ENCODE results near the gene BRIX1. TPM values are rescaled to one million over a fixed set of nuclear protein-coding genes. Genes with fewer than 3 reads are reported as not detected.

BRIX1 gene
- total RNA-seq, 6 experiments from 2014 or later: 49.3 to 60.4 (median 55.0) TPM

DNA sequence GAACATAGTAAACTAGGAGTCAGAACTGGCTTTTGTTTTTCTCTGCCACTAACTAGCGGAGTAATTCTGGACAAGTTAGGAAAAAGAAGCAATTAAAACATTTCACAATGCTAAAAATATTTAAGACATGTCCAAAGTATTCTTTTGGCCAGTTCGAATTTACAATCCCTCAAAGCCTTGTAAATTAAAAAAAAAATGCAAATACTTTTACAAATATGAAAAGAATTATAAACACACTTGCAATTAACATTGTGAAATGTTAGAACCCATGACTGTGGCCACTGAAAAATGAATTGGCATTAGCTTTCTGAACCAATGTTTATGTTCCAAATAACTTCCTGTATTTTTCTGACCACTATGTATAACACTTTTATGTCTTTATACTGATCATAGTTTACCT, 2.4 kb upstream of the BRIX1 start:
- H3K4me1 Mint-ChIP-seq (ENCODE audit: low read depth): peaks cover 51% of the 10 kb centered on the region
- H3K9me3 Mint-ChIP-seq: no peaks in the 10 kb centered on the region
- peak overlapping the region; percentile 57 for H3K27ac Mint-ChIP-seq
- TF ChIP-seq, protein P1, sequence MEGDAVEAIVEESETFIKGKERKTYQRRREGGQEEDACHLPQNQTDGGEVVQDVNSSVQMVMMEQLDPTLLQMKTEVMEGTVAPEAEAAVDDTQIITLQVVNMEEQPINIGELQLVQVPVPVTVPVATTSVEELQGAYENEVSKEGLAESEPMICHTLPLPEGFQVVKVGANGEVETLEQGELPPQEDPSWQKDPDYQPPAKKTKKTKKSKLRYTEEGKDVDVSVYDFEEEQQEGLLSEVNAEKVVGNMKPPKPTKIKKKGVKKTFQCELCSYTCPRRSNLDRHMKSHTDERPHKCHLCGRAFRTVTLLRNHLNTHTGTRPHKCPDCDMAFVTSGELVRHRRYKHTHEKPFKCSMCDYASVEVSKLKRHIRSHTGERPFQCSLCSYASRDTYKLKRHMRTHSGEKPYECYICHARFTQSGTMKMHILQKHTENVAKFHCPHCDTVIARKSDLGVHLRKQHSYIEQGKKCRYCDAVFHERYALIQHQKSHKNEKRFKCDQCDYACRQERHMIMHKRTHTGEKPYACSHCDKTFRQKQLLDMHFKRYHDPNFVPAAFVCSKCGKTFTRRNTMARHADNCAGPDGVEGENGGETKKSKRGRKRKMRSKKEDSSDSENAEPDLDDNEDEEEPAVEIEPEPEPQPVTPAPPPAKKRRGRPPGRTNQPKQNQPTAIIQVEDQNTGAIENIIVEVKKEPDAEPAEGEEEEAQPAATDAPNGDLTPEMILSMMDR (IDR thresholded peaks at IDR 0.05): no peak
- peak; percentile 65 for DNase-seq
- H3K4me3 Mint-ChIP-seq: peak overlapping the region; percentile 40; the same call in 1 of the 2 replicates
- no peaks in the 10 kb centered on the region; the same call in 1 of the 2 replicates for H3K27me3 Mint-ChIP-seq (ENCODE audit: insufficient read depth)
- peaks cover 63% of the 10 kb centered on the region for H3K36me3 Mint-ChIP-seq (ENCODE audit: low read depth)

DNA sequence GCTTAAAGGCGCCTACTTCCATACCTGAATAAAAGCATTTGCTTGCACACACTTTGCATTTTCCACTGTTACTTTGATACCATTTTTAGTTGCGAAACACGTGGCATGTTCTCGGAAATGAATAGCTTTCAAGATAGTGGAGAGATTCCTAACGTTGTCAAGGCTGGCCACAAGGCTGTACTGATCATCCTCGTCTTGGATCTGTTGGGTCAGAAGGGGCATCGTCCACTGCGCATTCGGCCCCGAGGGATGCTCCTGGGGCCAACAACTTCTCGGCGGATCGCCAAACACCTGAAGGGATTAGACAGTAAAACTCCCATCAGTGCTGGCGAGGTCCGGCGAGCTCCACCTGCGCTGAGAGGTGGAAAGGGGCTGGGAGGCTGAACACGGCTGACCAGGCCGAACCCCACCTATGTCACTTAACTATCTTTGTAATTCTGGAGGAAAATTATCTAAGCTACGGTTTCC, 806 bp upstream of the BRIX1 start:
- TF ChIP-seq, protein P1 (IDR thresholded peaks at IDR 0.05): no peak
- Mint-ChIP-seq H3K27me3 (ENCODE audit: insufficient read depth) (no peaks in the 10 kb centered on the region; the same call in 1 of the 2 replicates), H3K36me3 (ENCODE audit: low read depth) (peaks cover 51% of the 10 kb centered on the region), H3K4me1 (ENCODE audit: low read depth) (peaks cover 51% of the 10 kb centered on the region), H3K9me3 (no peaks in the 10 kb centered on the region), H3K27ac (no peak overlapping the region), H3K4me3 (no peak overlapping the region)
- peak; percentile 17 for DNase-seq

DNA sequence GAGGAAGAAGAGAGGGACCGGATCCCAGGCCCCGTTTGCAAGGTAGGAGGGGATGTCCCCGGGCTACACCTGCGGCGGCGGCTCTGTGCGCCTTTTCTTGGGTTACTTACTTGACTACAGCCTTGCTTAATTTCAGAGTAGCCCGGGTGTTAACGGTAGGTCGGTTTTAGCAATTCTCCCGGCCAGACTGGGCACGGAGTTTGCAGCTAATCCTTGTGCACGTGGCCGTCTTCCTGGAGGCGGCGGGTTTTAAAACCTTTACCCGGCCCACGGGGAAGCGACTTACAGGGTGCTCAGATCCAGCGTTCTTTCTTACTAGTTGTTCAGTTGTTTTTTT, 313 bp downstream of the BRIX1 start:
- Mint-ChIP-seq H3K27ac (no peak overlapping the region), H3K36me3 (ENCODE audit: low read depth) (peaks cover 44% of the 10 kb centered on the region), H3K27me3 (ENCODE audit: insufficient read depth) (no peaks in the 10 kb centered on the region; the same call in 1 of the 2 replicates), H3K9me3 (no peaks in the 10 kb centered on the region), H3K4me1 (ENCODE audit: low read depth) (peaks cover 55% of the 10 kb centered on the region), H3K4me3 (no peak overlapping the region)
- DNase-seq: no peak
- TF ChIP-seq, protein P1 (IDR thresholded peaks at IDR 0.05): no peak

DNA sequence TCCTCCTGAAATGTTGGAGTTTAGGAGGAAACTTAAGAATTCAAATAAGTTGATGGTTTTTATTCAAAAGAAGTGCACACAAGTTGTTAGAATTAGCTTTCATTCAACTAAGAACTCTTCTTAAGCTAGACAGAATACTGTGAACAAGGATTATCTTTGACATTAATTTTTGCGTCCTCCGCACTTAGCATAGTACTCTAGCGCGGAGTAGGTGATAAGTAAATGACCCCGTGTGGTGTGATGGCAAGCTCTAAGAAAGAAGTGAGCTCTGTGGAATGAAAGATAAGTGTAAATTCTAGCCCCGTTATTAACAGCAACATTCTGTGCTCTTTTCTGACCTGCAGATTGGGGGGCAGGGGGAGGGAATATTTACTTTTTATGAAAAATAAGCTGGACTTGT, 1.0 kb downstream of the BRIX1 start:
- Mint-ChIP-seq H3K27me3 (ENCODE audit: insufficient read depth) (no peaks in the 10 kb centered on the region; the same call in none of the 2 replicates), H3K4me3 (no peak overlapping the region), H3K36me3 (ENCODE audit: low read depth) (peaks cover 41% of the 10 kb centered on the region), H3K9me3 (no peaks in the 10 kb centered on the region), H3K4me1 (ENCODE audit: low read depth) (peaks cover 49% of the 10 kb centered on the region), H3K27ac (peak overlapping the region; percentile 72)
- DNase-seq: no peak
- TF ChIP-seq, protein P1 (IDR thresholded peaks at IDR 0.05): no peak

DNA sequence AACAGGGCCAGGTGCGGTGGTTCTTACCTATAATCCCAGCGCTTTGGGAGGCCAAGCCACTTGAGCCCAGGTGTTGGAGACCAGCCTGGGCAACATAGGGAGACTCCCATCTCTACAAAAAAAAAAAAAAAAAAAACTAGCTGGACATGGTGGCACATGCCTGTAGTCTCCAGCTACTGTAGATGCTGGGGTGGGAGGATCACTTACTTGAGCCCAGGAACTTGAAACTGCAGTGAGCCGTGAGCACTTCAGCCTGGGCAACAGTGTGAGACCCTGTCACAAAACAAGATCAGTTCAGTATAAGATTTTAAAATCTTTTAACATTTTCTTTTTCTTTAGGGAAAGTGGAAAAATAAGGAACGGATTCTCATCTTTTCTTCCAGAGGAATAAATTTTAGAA, 2.5 kb downstream of the BRIX1 start:
- Mint-ChIP-seq H3K4me1 (ENCODE audit: low read depth) (peaks cover 45% of the 10 kb centered on the region), H3K4me3 (peak overlapping the region; percentile 31; the same call in 1 of the 2 replicates), H3K9me3 (no peaks in the 10 kb centered on the region), H3K27me3 (ENCODE audit: insufficient read depth) (no peaks in the 10 kb centered on the region; the same call in none of the 2 replicates), H3K27ac (peak overlapping the region; percentile 3; the same call in 1 of the 2 replicates), H3K36me3 (ENCODE audit: low read depth) (peaks cover 41% of the 10 kb centered on the region)
- no peak for DNase-seq
- TF ChIP-seq, protein P1 (IDR thresholded peaks at IDR 0.05): no peak

Measured in HFFc6 (cell line).